ENCODE measurements around the gene CSNK1A1.

DNA sequence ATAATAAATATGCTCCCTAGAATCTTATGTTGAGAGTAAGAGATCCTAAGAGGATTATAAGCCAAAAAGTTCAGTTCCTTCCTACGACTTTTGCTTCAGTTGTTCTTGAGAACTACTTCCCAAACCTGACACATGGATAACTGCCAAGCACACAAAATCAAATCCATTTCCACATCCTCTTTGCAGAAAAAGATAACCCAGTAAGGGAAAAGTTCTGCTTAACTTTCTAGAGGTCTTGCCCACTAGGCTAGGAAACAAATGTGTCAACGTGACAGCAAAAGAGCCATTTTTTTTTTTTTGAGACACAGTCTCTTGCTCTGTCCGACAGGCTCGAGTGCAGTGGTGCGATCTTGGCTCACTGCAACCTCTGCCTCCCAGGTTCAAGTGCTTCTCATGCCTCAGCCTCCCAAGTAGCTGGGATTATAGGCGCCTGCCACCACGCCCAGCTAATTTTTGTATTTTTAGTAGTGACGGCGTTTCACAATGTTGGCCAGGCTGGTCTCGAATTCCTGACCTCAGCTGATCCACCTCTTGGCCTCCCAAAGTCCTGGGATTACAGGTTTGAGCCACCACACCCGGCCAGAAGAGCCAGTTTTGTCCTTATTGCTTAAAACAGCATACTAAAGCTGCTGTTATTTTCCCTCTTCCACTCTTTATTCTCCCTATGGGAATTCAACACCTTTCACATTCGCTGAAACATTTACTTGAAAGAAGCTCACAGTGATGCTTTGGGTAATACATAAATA lies 24.2 kb downstream of the CSNK1A1 start:
- TF ChIP-seq, protein P1, sequence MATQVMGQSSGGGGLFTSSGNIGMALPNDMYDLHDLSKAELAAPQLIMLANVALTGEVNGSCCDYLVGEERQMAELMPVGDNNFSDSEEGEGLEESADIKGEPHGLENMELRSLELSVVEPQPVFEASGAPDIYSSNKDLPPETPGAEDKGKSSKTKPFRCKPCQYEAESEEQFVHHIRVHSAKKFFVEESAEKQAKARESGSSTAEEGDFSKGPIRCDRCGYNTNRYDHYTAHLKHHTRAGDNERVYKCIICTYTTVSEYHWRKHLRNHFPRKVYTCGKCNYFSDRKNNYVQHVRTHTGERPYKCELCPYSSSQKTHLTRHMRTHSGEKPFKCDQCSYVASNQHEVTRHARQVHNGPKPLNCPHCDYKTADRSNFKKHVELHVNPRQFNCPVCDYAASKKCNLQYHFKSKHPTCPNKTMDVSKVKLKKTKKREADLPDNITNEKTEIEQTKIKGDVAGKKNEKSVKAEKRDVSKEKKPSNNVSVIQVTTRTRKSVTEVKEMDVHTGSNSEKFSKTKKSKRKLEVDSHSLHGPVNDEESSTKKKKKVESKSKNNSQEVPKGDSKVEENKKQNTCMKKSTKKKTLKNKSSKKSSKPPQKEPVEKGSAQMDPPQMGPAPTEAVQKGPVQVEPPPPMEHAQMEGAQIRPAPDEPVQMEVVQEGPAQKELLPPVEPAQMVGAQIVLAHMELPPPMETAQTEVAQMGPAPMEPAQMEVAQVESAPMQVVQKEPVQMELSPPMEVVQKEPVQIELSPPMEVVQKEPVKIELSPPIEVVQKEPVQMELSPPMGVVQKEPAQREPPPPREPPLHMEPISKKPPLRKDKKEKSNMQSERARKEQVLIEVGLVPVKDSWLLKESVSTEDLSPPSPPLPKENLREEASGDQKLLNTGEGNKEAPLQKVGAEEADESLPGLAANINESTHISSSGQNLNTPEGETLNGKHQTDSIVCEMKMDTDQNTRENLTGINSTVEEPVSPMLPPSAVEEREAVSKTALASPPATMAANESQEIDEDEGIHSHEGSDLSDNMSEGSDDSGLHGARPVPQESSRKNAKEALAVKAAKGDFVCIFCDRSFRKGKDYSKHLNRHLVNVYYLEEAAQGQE (IDR thresholded peaks at IDR 0.05; ENCODE audit: low read depth), result no peak
- TF ChIP-seq, protein P2, sequence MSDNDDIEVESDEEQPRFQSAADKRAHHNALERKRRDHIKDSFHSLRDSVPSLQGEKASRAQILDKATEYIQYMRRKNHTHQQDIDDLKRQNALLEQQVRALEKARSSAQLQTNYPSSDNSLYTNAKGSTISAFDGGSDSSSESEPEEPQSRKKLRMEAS (IDR thresholded peaks at IDR 0.05), result no peak
- no peak for TF ChIP-seq RAD21 (IDR thresholded peaks at IDR 0.05; ENCODE audit: low read depth)
- no peak for TF ChIP-seq CEBPB (IDR thresholded peaks at IDR 0.05)
- TF ChIP-seq YY1 (IDR thresholded peaks at IDR 0.05; ENCODE audit: low read depth), result no peak
- no peak for TF ChIP-seq EGR1 (IDR thresholded peaks at IDR 0.05)
- TF ChIP-seq TAF1 (IDR thresholded peaks at IDR 0.05; ENCODE audit: low read depth), result no peak
- no peak for TF ChIP-seq EP300 (IDR thresholded peaks at IDR 0.05; ENCODE audit: borderline replicate concordance)
- no peak for TF ChIP-seq TEAD4 (IDR thresholded peaks at IDR 0.05)
- TF ChIP-seq, protein P3, sequence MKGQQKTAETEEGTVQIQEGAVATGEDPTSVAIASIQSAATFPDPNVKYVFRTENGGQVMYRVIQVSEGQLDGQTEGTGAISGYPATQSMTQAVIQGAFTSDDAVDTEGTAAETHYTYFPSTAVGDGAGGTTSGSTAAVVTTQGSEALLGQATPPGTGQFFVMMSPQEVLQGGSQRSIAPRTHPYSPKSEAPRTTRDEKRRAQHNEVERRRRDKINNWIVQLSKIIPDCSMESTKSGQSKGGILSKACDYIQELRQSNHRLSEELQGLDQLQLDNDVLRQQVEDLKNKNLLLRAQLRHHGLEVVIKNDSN (IDR thresholded peaks at IDR 0.05), result no peak

Measured in Ishikawa (cell line).